Measurements from ENCODE around the gene VAX1.

Gene VAX1

GRCh38 chr10:117145019-117145418, 6.9 kb upstream of the VAX1 start:
- H3K27ac ChIP-seq = no peak overlapping the region
- TF ChIP-seq ZFX (IDR thresholded peaks at IDR 0.05) = no peak
- no peak for TF ChIP-seq CTCF (conservative IDR thresholded peaks at IDR 0.05)

GRCh38 chr10:117143103-117143823, 5.2 kb upstream of the VAX1 start:
- no peak overlapping the region for H3K27ac ChIP-seq
- TF ChIP-seq ZFX (IDR thresholded peaks at IDR 0.05) (no peak), CTCF (conservative IDR thresholded peaks at IDR 0.05) (no peak)

GRCh38 chr10:117140525-117140902, 2.4 kb upstream of the VAX1 start:
- no peak overlapping the region for H3K27ac ChIP-seq
- no peak for TF ChIP-seq ZFX (IDR thresholded peaks at IDR 0.05)
- no peak for TF ChIP-seq CTCF (conservative IDR thresholded peaks at IDR 0.05)

GRCh38 chr10:117139581-117140524, 1.8 kb upstream of the VAX1 start:
- TF ChIP-seq CTCF (conservative IDR thresholded peaks at IDR 0.05) (no peak), ZFX (IDR thresholded peaks at IDR 0.05) (no peak)
- no peak overlapping the region for H3K27ac ChIP-seq

- TF ChIP-seq CTCF (conservative IDR thresholded peaks at IDR 0.05) = no peak
- no peak for TF ChIP-seq ZFX (IDR thresholded peaks at IDR 0.05)
Measured at GRCh38 chr10:117138838-117139580, 939 bp upstream of the VAX1 start.

GRCh38 chr10:117137031-117137910, 799 bp downstream of the VAX1 start:
- H3K27ac ChIP-seq = peak overlapping the region; percentile 58
- TF ChIP-seq ZFX (IDR thresholded peaks at IDR 0.05) (peak; percentile 74), CTCF (conservative IDR thresholded peaks at IDR 0.05) (no peak)

More at GRCh38 chr10:117138838-117139580, 939 bp upstream of the VAX1 start:
- no peak overlapping the region for H3K27ac ChIP-seq

Data from C4-2B (cell line).